ENCODE measurements around the gene ARHGAP28.
A peak's percentile ranks its signal among the peaks of the same experiment; 100 is the strongest.

Gene ARHGAP28

DNA sequence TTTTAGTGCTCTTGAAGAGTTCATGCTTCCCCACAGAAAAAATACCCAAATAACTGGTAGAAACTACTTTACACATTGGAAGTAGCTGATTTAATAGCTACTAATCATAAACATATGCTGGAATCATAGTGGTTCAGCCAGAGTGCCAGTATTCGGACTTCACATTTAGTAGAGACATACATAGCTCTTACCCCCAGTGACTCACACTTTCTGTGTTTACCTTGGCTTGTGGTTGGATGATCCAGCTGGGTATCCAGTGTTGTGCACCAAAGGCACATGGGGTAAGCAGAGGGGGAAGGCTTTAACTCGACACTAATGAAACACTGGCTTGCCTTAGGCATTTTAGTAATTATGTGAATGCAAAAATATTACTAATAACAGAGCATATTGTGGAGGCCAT is 18.1 kb downstream of the ARHGAP28 start:
- Histone ChIP-seq H3K27me3 (ENCODE audit: control insufficient read depth in 1 of 2, insufficient read depth in 2 of 2, low read length in 2 of 2) (no peaks in the 10 kb centered on the region), H3K27ac (ENCODE audit: low read length) (no peak overlapping the region), H3K4me3 (ENCODE audit: low read length in 2 of 2) (no peak overlapping the region), H3K36me3 (ENCODE audit: control insufficient read depth in 2 of 2, insufficient read depth in 2 of 2, low read length in 2 of 2) (no peaks in the 10 kb centered on the region), H3K9ac (ENCODE audit: low read length in 2 of 2) (no peak overlapping the region), H3K4me1 (ENCODE audit: control insufficient read depth, insufficient read depth, low read length) (peaks cover 7% of the 10 kb centered on the region), H3K9me3 (ENCODE audit: control insufficient read depth in 2 of 2, low read length in 2 of 2) (peaks cover 0 to 7% of the 10 kb centered on the region in 2 donors)

GRCh38 chr18:6748241-6748640 is 18.7 kb downstream of the ARHGAP28 start:
- no peak overlapping the region for H3K9ac ChIP-seq (ENCODE audit: low read length in 2 of 2)
- peaks cover 10% of the 10 kb centered on the region for H3K4me1 ChIP-seq (ENCODE audit: control insufficient read depth, insufficient read depth, low read length)
- no peaks in the 10 kb centered on the region for H3K27me3 ChIP-seq (ENCODE audit: control insufficient read depth in 1 of 2, insufficient read depth in 2 of 2, low read length in 2 of 2)
- no peak overlapping the region for H3K4me3 ChIP-seq (ENCODE audit: low read length in 2 of 2)
- H3K36me3 ChIP-seq (ENCODE audit: control insufficient read depth in 2 of 2, insufficient read depth in 2 of 2, low read length in 2 of 2) = no peaks in the 10 kb centered on the region
- peaks cover 0 to 7% of the 10 kb centered on the region in 2 donors for H3K9me3 ChIP-seq (ENCODE audit: control insufficient read depth in 2 of 2, low read length in 2 of 2)
- peak overlapping the region; percentile 12 for H3K27ac ChIP-seq (ENCODE audit: low read length)

GRCh38 chr18:6750411-6750810 is 20.9 kb downstream of the ARHGAP28 start:
- no peak overlapping the region for H3K9ac ChIP-seq (ENCODE audit: low read length in 2 of 2)
- peaks cover 0 to 7% of the 10 kb centered on the region in 2 donors for H3K9me3 ChIP-seq (ENCODE audit: control insufficient read depth in 2 of 2, low read length in 2 of 2)
- H3K4me1 ChIP-seq (ENCODE audit: control insufficient read depth, insufficient read depth, low read length) = peaks cover 10% of the 10 kb centered on the region
- H3K36me3 ChIP-seq (ENCODE audit: control insufficient read depth in 2 of 2, insufficient read depth in 2 of 2, low read length in 2 of 2) = no peaks in the 10 kb centered on the region
- H3K27ac ChIP-seq (ENCODE audit: low read length) = no peak overlapping the region
- no peak overlapping the region for H3K4me3 ChIP-seq (ENCODE audit: low read length in 2 of 2)
- no peaks in the 10 kb centered on the region for H3K27me3 ChIP-seq (ENCODE audit: control insufficient read depth in 1 of 2, insufficient read depth in 2 of 2, low read length in 2 of 2)

DNA sequence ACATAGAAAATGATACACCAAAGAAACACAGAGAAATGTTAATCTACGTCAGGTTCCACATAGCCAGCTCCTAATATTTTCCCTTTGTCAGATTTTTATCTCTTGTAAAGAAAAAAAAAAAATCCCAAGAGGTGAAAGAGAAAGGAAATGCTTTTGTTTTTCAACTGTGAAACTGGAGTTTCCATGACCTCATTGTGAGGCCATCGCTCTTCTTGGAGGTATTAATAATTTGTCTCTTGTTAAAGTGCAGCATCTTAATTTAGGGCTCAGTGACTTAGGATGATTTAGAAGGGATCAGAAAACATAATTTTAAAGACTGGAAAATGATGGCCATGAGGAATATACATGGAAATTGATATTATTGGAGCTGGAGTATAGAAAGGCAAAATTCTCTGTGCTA is 21.7 kb downstream of the ARHGAP28 start:
- Histone ChIP-seq H3K9me3 (ENCODE audit: control insufficient read depth in 2 of 2, low read length in 2 of 2) (peaks cover 0 to 7% of the 10 kb centered on the region in 2 donors), H3K4me1 (ENCODE audit: control insufficient read depth, insufficient read depth, low read length) (peaks cover 10% of the 10 kb centered on the region), H3K27me3 (ENCODE audit: control insufficient read depth in 1 of 2, insufficient read depth in 2 of 2, low read length in 2 of 2) (no peaks in the 10 kb centered on the region), H3K27ac (ENCODE audit: low read length) (no peak overlapping the region), H3K9ac (ENCODE audit: low read length in 2 of 2) (no peak overlapping the region), H3K36me3 (ENCODE audit: control insufficient read depth in 2 of 2, insufficient read depth in 2 of 2, low read length in 2 of 2) (no peaks in the 10 kb centered on the region), H3K4me3 (ENCODE audit: low read length in 2 of 2) (no peak overlapping the region)

DNA sequence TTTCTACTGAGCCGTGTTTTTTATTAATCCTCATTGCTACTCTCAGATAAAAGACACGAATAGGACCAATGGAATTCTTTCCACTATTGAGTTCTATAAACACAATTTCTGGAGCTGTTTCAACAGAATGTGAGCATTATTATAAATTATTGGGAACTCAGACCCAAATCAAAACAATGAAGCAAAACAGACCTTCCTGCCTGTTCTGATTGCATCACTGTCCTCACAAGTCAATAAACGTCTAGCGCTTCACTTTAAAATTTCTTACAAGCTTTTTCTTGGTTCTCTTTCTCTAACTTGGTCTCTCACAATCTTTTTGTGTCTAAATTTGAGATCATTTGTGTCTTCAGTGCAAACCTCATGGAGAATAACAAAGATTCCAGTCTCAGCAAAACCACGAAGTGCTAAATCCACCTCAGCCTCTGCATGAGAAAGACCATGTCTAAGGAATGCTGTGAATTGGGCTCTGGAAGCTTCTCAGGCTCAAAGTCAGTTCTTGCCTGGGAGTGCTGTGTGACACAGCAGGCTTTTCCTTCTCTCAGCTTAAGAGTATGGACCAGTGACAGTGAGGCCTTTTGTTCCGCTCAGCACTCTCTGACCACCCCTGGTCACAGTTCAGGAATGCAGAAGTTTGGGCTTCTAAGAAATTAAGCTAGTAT is 22.8 kb downstream of the ARHGAP28 start:
- Histone ChIP-seq H3K9me3 (ENCODE audit: control insufficient read depth in 2 of 2, low read length in 2 of 2) (peaks cover 0 to 7% of the 10 kb centered on the region in 2 donors), H3K4me3 (ENCODE audit: low read length in 2 of 2) (peak overlapping the region; percentile 20 to 30), H3K36me3 (ENCODE audit: control insufficient read depth in 2 of 2, insufficient read depth in 2 of 2, low read length in 2 of 2) (no peaks in the 10 kb centered on the region), H3K27me3 (ENCODE audit: control insufficient read depth in 1 of 2, insufficient read depth in 2 of 2, low read length in 2 of 2) (no peaks in the 10 kb centered on the region), H3K27ac (ENCODE audit: low read length) (peak overlapping the region; percentile 60), H3K9ac (ENCODE audit: low read length in 2 of 2) (no peak overlapping the region), H3K4me1 (ENCODE audit: control insufficient read depth, insufficient read depth, low read length) (peaks cover 10% of the 10 kb centered on the region)

GRCh38 chr18:6755107-6755506 is 25.6 kb downstream of the ARHGAP28 start:
- no peak overlapping the region for H3K4me3 ChIP-seq (ENCODE audit: low read length in 2 of 2)
- no peaks in the 10 kb centered on the region for H3K27me3 ChIP-seq (ENCODE audit: control insufficient read depth in 1 of 2, insufficient read depth in 2 of 2, low read length in 2 of 2)
- no peaks in the 10 kb centered on the region for H3K36me3 ChIP-seq (ENCODE audit: control insufficient read depth in 2 of 2, insufficient read depth in 2 of 2, low read length in 2 of 2)
- H3K4me1 ChIP-seq (ENCODE audit: control insufficient read depth, insufficient read depth, low read length) = peaks cover 5% of the 10 kb centered on the region
- no peak overlapping the region for H3K27ac ChIP-seq (ENCODE audit: low read length)
- no peak overlapping the region for H3K9ac ChIP-seq (ENCODE audit: low read length in 2 of 2)
- peaks cover 0 to 3% of the 10 kb centered on the region in 2 donors for H3K9me3 ChIP-seq (ENCODE audit: control insufficient read depth in 2 of 2, low read length in 2 of 2)

DNA sequence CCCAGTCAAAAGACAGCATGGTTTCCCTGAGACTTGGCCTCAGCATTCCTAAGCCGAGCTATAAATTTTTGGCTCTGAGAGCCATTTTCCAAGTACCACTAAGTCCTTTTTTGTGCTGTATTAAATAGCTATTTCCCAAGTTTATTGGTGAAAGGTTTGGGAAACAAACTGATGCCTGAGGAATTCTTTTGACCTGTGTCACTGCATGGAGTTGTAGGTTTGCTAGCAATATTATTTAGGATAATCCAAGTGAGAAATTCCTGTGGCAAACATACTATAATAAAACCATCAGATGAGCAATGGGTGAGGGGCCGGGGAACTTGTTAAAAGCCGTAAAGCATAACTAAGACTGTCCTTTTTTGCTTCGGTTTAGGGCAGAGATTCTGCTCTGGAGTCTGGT is 28.4 kb downstream of the ARHGAP28 start:
- Histone ChIP-seq H3K4me3 (ENCODE audit: low read length in 2 of 2) (no peak overlapping the region), H3K27me3 (ENCODE audit: control insufficient read depth in 1 of 2, insufficient read depth in 2 of 2, low read length in 2 of 2) (no peaks in the 10 kb centered on the region), H3K27ac (ENCODE audit: low read length) (no peak overlapping the region), H3K36me3 (ENCODE audit: control insufficient read depth in 2 of 2, insufficient read depth in 2 of 2, low read length in 2 of 2) (no peaks in the 10 kb centered on the region), H3K9ac (ENCODE audit: low read length in 2 of 2) (no peak overlapping the region), H3K9me3 (ENCODE audit: control insufficient read depth in 2 of 2, low read length in 2 of 2) (no peaks in the 10 kb centered on the region), H3K4me1 (ENCODE audit: control insufficient read depth, insufficient read depth, low read length) (peaks cover under 1% of the 10 kb centered on the region)

- Histone ChIP-seq H3K27ac (ENCODE audit: low read length) (no peak overlapping the region), H3K9ac (ENCODE audit: low read length in 2 of 2) (no peak overlapping the region), H3K36me3 (ENCODE audit: control insufficient read depth in 2 of 2, insufficient read depth in 2 of 2, low read length in 2 of 2) (no peaks in the 10 kb centered on the region), H3K27me3 (ENCODE audit: control insufficient read depth in 1 of 2, insufficient read depth in 2 of 2, low read length in 2 of 2) (no peaks in the 10 kb centered on the region), H3K4me3 (ENCODE audit: low read length in 2 of 2) (no peak overlapping the region), H3K4me1 (ENCODE audit: control insufficient read depth, insufficient read depth, low read length) (no peaks in the 10 kb centered on the region), H3K9me3 (ENCODE audit: control insufficient read depth in 2 of 2, low read length in 2 of 2) (no peaks in the 10 kb centered on the region)
Observed at GRCh38 chr18:6759579-6759978, 30.1 kb downstream of the ARHGAP28 start.

DNA sequence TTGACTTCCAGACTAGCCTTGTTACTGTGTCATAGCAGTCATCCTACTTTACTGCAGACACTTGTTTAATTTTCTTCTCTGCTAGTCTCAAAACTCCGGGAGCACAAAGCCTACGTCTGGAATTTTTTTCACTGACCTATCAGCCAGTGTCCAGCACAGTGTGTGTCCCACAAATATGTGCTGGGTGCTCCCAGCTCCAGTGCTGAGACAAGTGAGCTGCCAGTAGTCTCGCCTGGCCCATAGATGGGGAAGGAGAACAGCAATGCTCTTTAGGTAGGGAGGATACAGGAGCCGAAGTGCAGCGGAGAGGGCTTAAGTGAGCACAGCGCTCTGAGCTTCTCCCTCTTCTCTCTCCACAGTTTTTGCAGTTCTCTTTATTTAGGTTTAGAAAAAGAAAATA is 34.0 kb downstream of the ARHGAP28 start:
- H3K9me3 ChIP-seq (ENCODE audit: control insufficient read depth in 2 of 2, low read length in 2 of 2) = no peaks in the 10 kb centered on the region
- H3K4me1 ChIP-seq (ENCODE audit: control insufficient read depth, insufficient read depth, low read length) = no peaks in the 10 kb centered on the region
- H3K27ac ChIP-seq (ENCODE audit: low read length) = no peak overlapping the region
- H3K27me3 ChIP-seq (ENCODE audit: control insufficient read depth in 1 of 2, insufficient read depth in 2 of 2, low read length in 2 of 2) = no peaks in the 10 kb centered on the region
- H3K9ac ChIP-seq (ENCODE audit: low read length in 2 of 2) = no peak overlapping the region
- H3K4me3 ChIP-seq (ENCODE audit: low read length in 2 of 2) = no peak overlapping the region
- no peaks in the 10 kb centered on the region for H3K36me3 ChIP-seq (ENCODE audit: control insufficient read depth in 2 of 2, insufficient read depth in 2 of 2, low read length in 2 of 2)

- Histone ChIP-seq H3K9me3 (ENCODE audit: control insufficient read depth in 2 of 2, low read length in 2 of 2) (no peaks in the 10 kb centered on the region), H3K27ac (ENCODE audit: low read length) (no peak overlapping the region), H3K4me1 (ENCODE audit: control insufficient read depth, insufficient read depth, low read length) (no peaks in the 10 kb centered on the region), H3K27me3 (ENCODE audit: control insufficient read depth in 1 of 2, insufficient read depth in 2 of 2, low read length in 2 of 2) (no peaks in the 10 kb centered on the region), H3K36me3 (ENCODE audit: control insufficient read depth in 2 of 2, insufficient read depth in 2 of 2, low read length in 2 of 2) (no peaks in the 10 kb centered on the region), H3K4me3 (ENCODE audit: low read length in 2 of 2) (no peak overlapping the region), H3K9ac (ENCODE audit: low read length in 2 of 2) (no peak overlapping the region)
Observed at GRCh38 chr18:6764382-6764781, 34.9 kb downstream of the ARHGAP28 start.

DNA sequence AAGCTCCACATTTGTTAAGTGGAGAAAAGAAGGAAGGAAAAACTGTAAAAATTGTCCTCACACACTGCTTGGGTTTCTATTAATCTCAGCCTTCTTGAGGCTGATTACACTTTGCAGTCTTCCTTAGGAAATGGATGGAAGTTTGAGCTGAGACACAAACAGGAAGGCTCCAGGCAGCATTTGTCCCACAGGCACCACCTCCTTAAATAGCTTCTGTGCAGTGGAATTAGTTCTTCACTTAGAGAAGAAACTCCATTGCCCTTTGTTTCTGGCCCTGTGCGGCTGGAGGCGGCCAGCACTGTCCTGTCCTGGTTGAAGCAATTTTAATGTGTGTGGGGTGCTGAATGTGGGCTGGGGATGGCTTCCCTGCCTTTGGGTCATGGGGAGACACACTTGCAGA is 44.3 kb downstream of the ARHGAP28 start:
- H3K27ac ChIP-seq (ENCODE audit: low read length) = no peak overlapping the region

More for the DNA sequence above, 44.3 kb downstream of the ARHGAP28 start:
- Histone ChIP-seq H3K27me3 (ENCODE audit: control insufficient read depth in 1 of 2, insufficient read depth in 2 of 2, low read length in 2 of 2) (no peaks in the 10 kb centered on the region), H3K9me3 (ENCODE audit: control insufficient read depth in 2 of 2, low read length in 2 of 2) (no peaks in the 10 kb centered on the region), H3K4me3 (ENCODE audit: low read length in 2 of 2) (no peak overlapping the region), H3K9ac (ENCODE audit: low read length in 2 of 2) (no peak overlapping the region), H3K4me1 (ENCODE audit: control insufficient read depth, insufficient read depth, low read length) (no peaks in the 10 kb centered on the region), H3K36me3 (ENCODE audit: control insufficient read depth in 2 of 2, insufficient read depth in 2 of 2, low read length in 2 of 2) (no peaks in the 10 kb centered on the region)

Data from stomach smooth muscle (tissue), 2 donors.